PC-9 (cell line): ENCODE results near the gene GBX2. TPM values are rescaled to one million over a fixed set of nuclear protein-coding genes. Genes with fewer than 3 reads are reported as not detected.

Experiments used
- BruUV-seq: library from RNA; stranded (reverse); fragments of 400-500 nt; replicated peaks from 2 replicates; lab custom pipeline; 2021; lab: Mats Ljungman, UMichigan
- CTCF ChIA-PET: fragments of 300-600 bp; sonication (Branson Sonifier 250); formaldehyde crosslinking; loops from one replicate; lab custom pipeline; 2022; ENCODE audit warnings: antibody characterized with exemption; lab: Charles Lee
- POLR2A ChIA-PET: fragments of 300-600 bp; sonication (Branson Sonifier 250); formaldehyde crosslinking; loops from one replicate; lab custom pipeline; 2022; ENCODE audit warnings: antibody characterized with exemption; ENCODE audit not compliant: unreplicated experiment; lab: Charles Lee
- DNase-seq, 2 experiments: peaks; one replicate each; pipeline versions ENCODE4 v3.0.0 to v3.0.0-alpha.2; 2015 to 2022; ENCODE audit warnings: mixed read lengths in 1 of 2
- H2AFZ ChIP-seq: fragments of 200-600 bp; sonication (generic); 2 replicates; pipeline ENCODE4 v1.8.1; 2017; ENCODE audit warnings: antibody characterized with exemption
- H3F3A ChIP-seq: fragments of 200-600 bp; sonication (generic); 2 replicates; pipeline ENCODE4 v1.8.1; 2017; ENCODE audit warnings: antibody characterized with exemption, mild to moderate bottlenecking, low read depth; ENCODE audit not compliant: insufficient read depth
- H3K27ac ChIP-seq: fragments of 200-600 bp; sonication (generic); 2 replicates; pipeline ENCODE4 v1.6.1; 2016; ENCODE audit warnings: mixed run types
- H3K27me3 ChIP-seq: fragments of 200-600 bp; sonication (generic); 2 replicates; pipeline ENCODE4 v1.6.1; 2016; ENCODE audit warnings: low read depth, mixed run types; ENCODE audit not compliant: insufficient read depth
- H3K36me3 ChIP-seq: fragments of 200-600 bp; sonication (generic); 2 replicates; pipeline ENCODE4 v1.6.1; 2016; ENCODE audit warnings: low read depth, mixed run types
- H3K4me1 ChIP-seq: fragments of 200-600 bp; sonication (generic); replicated peaks from 2 replicates; pipeline ENCODE4 v1.6.1; 2016; ENCODE audit warnings: mixed run types; ENCODE audit not compliant: insufficient read depth
- H3K4me2 ChIP-seq: fragments of 200-600 bp; sonication (generic); 2 replicates; pipeline ENCODE4 v1.6.1; 2017; ENCODE audit warnings: mixed run types
- H3K4me3 ChIP-seq: fragments of 200-600 bp; sonication (generic); 2 replicates; pipeline ENCODE4 v1.6.1; 2016; ENCODE audit warnings: mixed run types
- H3K79me2 ChIP-seq: fragments of 200-600 bp; sonication (generic); 2 replicates; pipeline ENCODE4 v1.6.1; 2017; ENCODE audit warnings: low read depth, mixed run types
- H3K9me2 ChIP-seq: fragments of 200-600 bp; sonication (generic); 2 replicates; pipeline ENCODE4 v1.8.1; 2017; ENCODE audit warnings: mild to moderate bottlenecking; ENCODE audit not compliant: insufficient read depth
- H3K9me3 ChIP-seq: fragments of 200-600 bp; sonication (generic); 2 replicates; pipeline ENCODE4 v1.8.1; 2016; ENCODE audit warnings: low read depth; ENCODE audit not compliant: insufficient read depth
- H4K20me1 ChIP-seq: fragments of 200-600 bp; sonication (generic); 2 replicates; pipeline ENCODE4 v1.8.1; 2017; ENCODE audit not compliant: insufficient read depth
- EZH2 ChIP-seq: fragments of 200-600 bp; sonication (generic); IDR thresholded peaks from 2 replicates; pipeline ENCODE4 v1.8.0; 2017; ENCODE audit warnings: antibody characterized with exemption, low read depth
- intact Hi-C: fragments of 100-400 bp; cut with micrococcal nuclease; formaldehyde crosslinking; loops from one replicate; pipeline ENCODE4 v1.10.0; 2022; ENCODE audit not compliant: unreplicated experiment
- total RNA-seq: library from RNA; stranded (reverse); gene quantifications from 2 replicates; pipeline ENCODE4 v1.2.3, GENCODE V29; 2021
- TF ChIP-seq, protein P1 (sequence below): fragments of 200-600 bp; sonication (generic); conservative IDR thresholded peaks from 2 replicates; pipeline ENCODE4 v1.6.1; 2017; ENCODE audit warnings: mixed run types, antibody characterized with exemption, mild to moderate bottlenecking, moderate library complexity

The GBX2 gene
- total RNA-seq, 1 experiment from 2014 or later = not detected

DNA sequence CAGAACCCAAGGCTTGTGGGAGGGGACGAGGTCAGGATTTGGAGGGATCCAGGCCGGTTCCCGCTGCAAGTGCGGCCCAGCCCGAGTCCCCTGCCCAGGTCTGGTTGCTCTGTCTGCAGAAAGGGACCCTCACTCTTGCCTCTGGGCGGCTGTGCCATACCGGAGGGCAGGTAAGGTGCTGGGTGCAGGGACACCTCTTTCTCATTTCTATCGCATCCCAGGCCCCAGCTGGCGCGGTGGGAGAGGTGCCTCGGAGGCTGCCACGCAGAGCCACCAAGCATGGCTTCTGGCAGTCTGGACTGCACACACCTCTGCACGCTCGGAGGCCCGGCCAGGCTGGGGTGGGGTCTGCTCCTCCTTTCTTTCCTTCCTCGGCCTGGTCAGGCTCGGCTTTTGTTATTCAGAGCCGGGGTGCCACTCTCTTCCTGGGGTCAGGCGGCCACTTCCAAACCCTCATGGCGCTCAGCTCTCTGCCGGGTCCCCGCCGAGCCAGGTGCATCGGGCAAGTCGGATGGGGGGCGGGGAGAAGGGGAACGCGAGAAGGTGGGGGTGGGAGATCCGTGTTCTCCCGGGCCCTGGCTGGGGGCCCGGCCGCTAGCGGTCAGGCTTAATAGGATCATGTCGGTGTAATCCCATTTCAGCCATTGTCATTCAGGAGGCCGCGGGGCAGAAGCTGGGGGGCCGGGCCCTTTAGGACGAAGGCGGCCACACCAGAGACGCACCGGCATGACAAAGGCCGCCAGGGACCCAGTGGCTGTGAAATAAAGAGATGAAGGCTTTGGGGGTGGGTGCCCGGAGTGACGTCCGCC, 9.0 kb downstream of the GBX2 start:
- DNase-seq = no peak
- H3K27me3 ChIP-seq = no peaks in the 10 kb centered on the region
- BruUV-seq = no TSS peak
- H3K36me3 ChIP-seq = no peaks in the 10 kb centered on the region
- no peaks in the 10 kb centered on the region for H3K79me2 ChIP-seq
- no peak overlapping the region for H3K27ac ChIP-seq
- H3K4me1 ChIP-seq = no peaks in the 10 kb centered on the region
- ChIA-PET CTCF (no interaction called here), POLR2A (no interaction called here)
- H3K9me2 ChIP-seq = no peaks in the 10 kb centered on the region
- no peaks in the 10 kb centered on the region for H3K9me3 ChIP-seq
- no peak overlapping the region for H3K4me3 ChIP-seq
- H3K4me2 ChIP-seq = no peak overlapping the region
- no peak for TF ChIP-seq EZH2
- TF ChIP-seq, protein P1, sequence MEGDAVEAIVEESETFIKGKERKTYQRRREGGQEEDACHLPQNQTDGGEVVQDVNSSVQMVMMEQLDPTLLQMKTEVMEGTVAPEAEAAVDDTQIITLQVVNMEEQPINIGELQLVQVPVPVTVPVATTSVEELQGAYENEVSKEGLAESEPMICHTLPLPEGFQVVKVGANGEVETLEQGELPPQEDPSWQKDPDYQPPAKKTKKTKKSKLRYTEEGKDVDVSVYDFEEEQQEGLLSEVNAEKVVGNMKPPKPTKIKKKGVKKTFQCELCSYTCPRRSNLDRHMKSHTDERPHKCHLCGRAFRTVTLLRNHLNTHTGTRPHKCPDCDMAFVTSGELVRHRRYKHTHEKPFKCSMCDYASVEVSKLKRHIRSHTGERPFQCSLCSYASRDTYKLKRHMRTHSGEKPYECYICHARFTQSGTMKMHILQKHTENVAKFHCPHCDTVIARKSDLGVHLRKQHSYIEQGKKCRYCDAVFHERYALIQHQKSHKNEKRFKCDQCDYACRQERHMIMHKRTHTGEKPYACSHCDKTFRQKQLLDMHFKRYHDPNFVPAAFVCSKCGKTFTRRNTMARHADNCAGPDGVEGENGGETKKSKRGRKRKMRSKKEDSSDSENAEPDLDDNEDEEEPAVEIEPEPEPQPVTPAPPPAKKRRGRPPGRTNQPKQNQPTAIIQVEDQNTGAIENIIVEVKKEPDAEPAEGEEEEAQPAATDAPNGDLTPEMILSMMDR = no peak
- no peak overlapping the region for H2AFZ ChIP-seq
- H3F3A ChIP-seq = no peaks in the 10 kb centered on the region
- no peaks in the 10 kb centered on the region; the same call in 1 of the 2 replicates for H4K20me1 ChIP-seq
- intact Hi-C loops = no loop called here

DNA sequence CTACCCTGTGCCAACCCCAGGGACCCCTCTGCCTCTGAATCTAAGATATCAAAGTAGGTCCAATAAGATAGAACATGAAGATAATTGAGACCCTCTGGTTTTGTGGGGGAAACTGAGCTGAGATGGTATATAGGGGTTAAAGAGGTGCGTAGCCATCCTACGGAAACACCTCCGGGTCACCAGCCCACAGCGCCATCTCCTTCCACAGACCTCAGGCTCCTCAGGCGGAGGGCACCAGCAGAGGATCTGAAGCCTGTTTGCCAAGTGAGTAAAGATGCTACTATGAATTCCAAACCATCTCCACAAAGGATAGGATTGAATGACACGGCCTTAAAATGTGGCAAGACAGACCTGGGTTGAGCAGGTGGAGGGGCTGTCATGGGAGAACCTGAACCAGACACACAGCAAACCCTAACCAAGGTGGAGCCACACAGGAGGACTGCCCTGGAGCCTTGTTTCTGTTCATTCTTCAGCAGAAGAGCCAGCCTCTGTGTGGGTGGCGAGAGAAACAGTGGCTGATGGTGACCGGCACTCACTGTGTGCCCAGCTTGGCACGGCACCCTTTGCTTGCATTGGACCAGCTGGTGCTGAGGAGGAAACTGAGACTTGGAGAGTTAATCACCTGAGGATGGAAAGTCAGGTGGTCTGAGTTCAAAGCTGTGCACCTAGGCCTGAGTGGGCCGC, 10.2 kb downstream of the GBX2 start:
- Histone ChIP-seq H3F3A (no peaks in the 10 kb centered on the region), H3K4me1 (no peaks in the 10 kb centered on the region), H4K20me1 (no peaks in the 10 kb centered on the region; the same call in 1 of the 2 replicates), H3K27ac (no peak overlapping the region), H3K4me2 (no peak overlapping the region), H3K27me3 (no peaks in the 10 kb centered on the region), H3K9me2 (no peaks in the 10 kb centered on the region), H3K9me3 (no peaks in the 10 kb centered on the region), H3K36me3 (no peaks in the 10 kb centered on the region), H3K4me3 (no peak overlapping the region), H3K79me2 (no peaks in the 10 kb centered on the region), H2AFZ (no peak overlapping the region)
- TF ChIP-seq EZH2 = no peak
- TF ChIP-seq, protein P1 = no peak
- CTCF ChIA-PET = no interaction called here
- DNase-seq = no peak
- BruUV-seq = no TSS peak
- POLR2A ChIA-PET = no interaction called here
- intact Hi-C loops = no loop called here

DNA sequence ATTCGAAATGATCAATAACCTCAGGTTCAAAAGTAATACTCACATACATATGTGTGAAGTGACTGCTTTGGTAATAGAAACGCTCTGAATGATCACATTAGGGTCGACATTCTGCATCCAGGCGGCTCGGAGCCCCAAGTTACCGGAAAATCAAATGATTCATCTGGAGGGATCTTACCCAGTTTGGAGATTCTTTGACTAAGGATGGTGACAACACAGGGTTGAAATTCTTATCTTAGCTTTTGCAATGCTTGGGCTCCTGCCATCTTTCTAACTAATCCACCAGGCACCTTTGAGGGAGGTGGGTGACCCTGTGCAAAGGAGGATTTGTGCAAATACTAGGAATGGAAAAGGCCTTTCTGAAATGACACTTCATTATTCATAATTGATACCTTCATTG, 10.8 kb downstream of the GBX2 start:
- ChIA-PET POLR2A (no interaction called here), CTCF (no interaction called here)
- Histone ChIP-seq H3K9me3 (no peaks in the 10 kb centered on the region), H3K4me3 (no peak overlapping the region), H3K36me3 (no peaks in the 10 kb centered on the region), H3K27ac (no peak overlapping the region), H2AFZ (no peak overlapping the region), H3K4me1 (no peaks in the 10 kb centered on the region), H3K79me2 (no peaks in the 10 kb centered on the region), H3K4me2 (no peak overlapping the region), H3K9me2 (no peaks in the 10 kb centered on the region), H4K20me1 (no peaks in the 10 kb centered on the region), H3F3A (no peaks in the 10 kb centered on the region), H3K27me3 (no peaks in the 10 kb centered on the region)
- BruUV-seq = no TSS peak
- intact Hi-C loops = no loop called here
- DNase-seq = no peak
- TF ChIP-seq, protein P1 = no peak
- no peak for TF ChIP-seq EZH2
